Gastrocnemius medialis (tissue), 4 donors: ENCODE results near the gene COL28A1. TPM values are rescaled to one million over a fixed set of nuclear protein-coding genes. Genes with fewer than 3 reads are reported as not detected.

Experiments used
- ATAC-seq, 2 donors: fragments of 150-250 bp; one replicate each; pipeline ENCODE4 v1.9.1; 2016
- DNase-seq, 2 donors: peaks; one replicate each; pipeline ENCODE4 v3.0.0-alpha.2; 2019
- H3K27ac ChIP-seq, 4 donors: fragments of 200-600 bp; sonication (generic); 1 replicate in 1 of 4; 2 replicates in 3 of 4; pipeline ENCODE4 v1.5.1; 2016 to 2018; ENCODE audit warnings: mild to moderate bottlenecking in 2 of 4, moderate library complexity in 1 of 4
- H3K27me3 ChIP-seq, 3 donors: fragments of 200-600 bp; sonication (generic) in 2 of 3; 1 replicate in 1 of 3; 2 replicates in 2 of 3; pipeline versions ENCODE4 v1.5.1 to v1.6.0; 2016 to 2019; ENCODE audit warnings: mild to moderate bottlenecking in 1 of 3, moderate library complexity in 1 of 3
- H3K36me3 ChIP-seq, 2 donors: fragments of 200-600 bp; sonication (generic) in 1 of 2; one replicate each; pipeline ENCODE4 v1.5.1; 2017 to 2018
- H3K4me1 ChIP-seq, 2 donors: fragments of 200-600 bp; sonication (generic) in 1 of 2; one replicate each; pipeline ENCODE4 v1.5.1; 2016 to 2017; ENCODE audit warnings: mild to moderate bottlenecking in 2 of 2
- H3K4me3 ChIP-seq, 4 donors: fragments of 200-600 bp; sonication (generic) in 3 of 4; 1 replicate in 1 of 4; 2 replicates in 3 of 4; pipeline ENCODE4 v1.5.1; 2016 to 2019; ENCODE audit warnings: mild to moderate bottlenecking in 2 of 4
- H3K9me3 ChIP-seq, 3 donors: fragments of 200-600 bp; sonication (generic) in 2 of 3; 1 replicate in 1 of 3; 2 replicates in 2 of 3; pipeline ENCODE4 v1.5.1; 2016 to 2019
- POLR2A ChIP-seq, 2 donors: fragments of 450-650 bp; IDR thresholded peaks; one replicate each; pipeline ENCODE4 v1.6.1; 2017; ENCODE audit warnings: antibody characterized with exemption in 2 of 2, mild to moderate bottlenecking in 2 of 2, moderate library complexity in 2 of 2
- in situ Hi-C, 4 donors: fragments of 200-750 bp; cut with MboI; loops; one replicate each; pipeline versions ENCODE4 v1.15.0 to v1.8.0; 2017; ENCODE audit warnings: low sequenced_read_pairs in 4 of 4
- intact Hi-C: fragments of 100-400 bp; cut with DNase I; formaldehyde crosslinking; loops from one replicate; pipeline ENCODE4 v1.15.1; 2023; ENCODE audit warnings: low total_unique reads
- total RNA-seq, 4 donors: library from RNA; depleted of rRNA; stranded (reverse); fragments of >200 nt; gene quantifications; one replicate each; pipeline versions ENCODE4 v1.1.0 to v1.2.3, GENCODE V29; 2016
- TF ChIP-seq, protein P1 (sequence below), 5 experiments: fragments of 450-650 bp in 3 of 5; fragments of 200-600 bp in 2 of 5; sonication (generic) in 2 of 5; IDR thresholded peaks in 4 of 5; conservative IDR thresholded peaks in 1 of 5; 1 replicate in 4 of 5; 2 replicates in 1 of 5; pipeline ENCODE4 v1.5.1; 2016 to 2019; ENCODE audit warnings: antibody characterized with exemption in 5 of 5, mild to moderate bottlenecking in 3 of 5, moderate library complexity in 3 of 5

The COL28A1 gene
- total RNA-seq, 4 donors from 2014 or later: 0.58 to 15.2 (median 2.0) TPM

GRCh38 chr7:7329326-7329725, 206.3 kb downstream of the COL28A1 start:
- in situ Hi-C loops: no loop called here

DNA sequence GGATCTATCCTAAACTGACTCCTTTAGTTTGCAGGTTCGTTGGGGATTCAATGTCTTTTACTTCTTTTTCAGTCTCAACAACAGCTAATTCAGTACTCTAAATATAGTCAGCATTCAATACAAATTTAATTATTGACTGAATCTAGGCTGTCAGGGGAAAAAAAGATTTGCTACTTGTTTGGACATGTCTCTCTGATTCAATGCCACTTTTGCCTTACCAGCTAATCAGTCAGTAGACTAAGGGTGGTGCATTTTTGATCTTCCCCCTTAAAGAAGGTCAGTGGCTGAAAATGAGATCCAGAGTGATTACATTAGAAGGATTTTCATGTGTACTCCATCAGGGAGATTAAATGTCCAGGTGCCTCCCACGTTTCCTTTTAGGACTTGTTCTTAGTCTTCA, 208.2 kb downstream of the COL28A1 start:
- no peak overlapping the region for H3K4me3 ChIP-seq
- TF ChIP-seq POLR2A (IDR thresholded peaks at IDR 0.05): no peak
- TF ChIP-seq, protein P1, sequence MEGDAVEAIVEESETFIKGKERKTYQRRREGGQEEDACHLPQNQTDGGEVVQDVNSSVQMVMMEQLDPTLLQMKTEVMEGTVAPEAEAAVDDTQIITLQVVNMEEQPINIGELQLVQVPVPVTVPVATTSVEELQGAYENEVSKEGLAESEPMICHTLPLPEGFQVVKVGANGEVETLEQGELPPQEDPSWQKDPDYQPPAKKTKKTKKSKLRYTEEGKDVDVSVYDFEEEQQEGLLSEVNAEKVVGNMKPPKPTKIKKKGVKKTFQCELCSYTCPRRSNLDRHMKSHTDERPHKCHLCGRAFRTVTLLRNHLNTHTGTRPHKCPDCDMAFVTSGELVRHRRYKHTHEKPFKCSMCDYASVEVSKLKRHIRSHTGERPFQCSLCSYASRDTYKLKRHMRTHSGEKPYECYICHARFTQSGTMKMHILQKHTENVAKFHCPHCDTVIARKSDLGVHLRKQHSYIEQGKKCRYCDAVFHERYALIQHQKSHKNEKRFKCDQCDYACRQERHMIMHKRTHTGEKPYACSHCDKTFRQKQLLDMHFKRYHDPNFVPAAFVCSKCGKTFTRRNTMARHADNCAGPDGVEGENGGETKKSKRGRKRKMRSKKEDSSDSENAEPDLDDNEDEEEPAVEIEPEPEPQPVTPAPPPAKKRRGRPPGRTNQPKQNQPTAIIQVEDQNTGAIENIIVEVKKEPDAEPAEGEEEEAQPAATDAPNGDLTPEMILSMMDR (IDR thresholded peaks at IDR 0.05 in 4 of 5, conservative IDR thresholded peaks at IDR 0.05 in 1 of 5): no peak
- DNase-seq (no peak), ATAC-seq (no peak)
- intact Hi-C loops: no loop called here
- in situ Hi-C loops: no loop called here
- no peaks in the 10 kb centered on the region for H3K4me1 ChIP-seq
- H3K9me3 ChIP-seq: no peaks in the 10 kb centered on the region
- no peak overlapping the region for H3K27ac ChIP-seq
- H3K27me3 ChIP-seq: peaks cover 0 to 9% (median 3%) of the 10 kb centered on the region in 3 donors
- H3K36me3 ChIP-seq: no peaks in the 10 kb centered on the region

More at GRCh38 chr7:7329326-7329725, 206.3 kb downstream of the COL28A1 start:
- no peak for DNase-seq
- Histone ChIP-seq H3K4me1 (no peaks in the 10 kb centered on the region), H3K27me3 (peaks cover 0 to 9% (median 3%) of the 10 kb centered on the region in 3 donors), H3K9me3 (no peaks in the 10 kb centered on the region), H3K27ac (no peak overlapping the region), H3K4me3 (no peak overlapping the region), H3K36me3 (no peaks in the 10 kb centered on the region)
- intact Hi-C loops: no loop called here
- no peak for ATAC-seq
- no peak for TF ChIP-seq POLR2A (IDR thresholded peaks at IDR 0.05)
- TF ChIP-seq, protein P1 (IDR thresholded peaks at IDR 0.05 in 4 of 5, conservative IDR thresholded peaks at IDR 0.05 in 1 of 5): no peak

- no peak for ATAC-seq
- Histone ChIP-seq H3K9me3 (no peaks in the 10 kb centered on the region), H3K36me3 (no peaks in the 10 kb centered on the region), H3K27ac (no peak overlapping the region), H3K4me1 (peaks cover 0 to 7% of the 10 kb centered on the region in 2 donors), H3K4me3 (no peak overlapping the region), H3K27me3 (peaks cover 0 to 9% (median 0%) of the 10 kb centered on the region in 3 donors)
- intact Hi-C loops: no loop called here
- in situ Hi-C loops: no loop called here
- TF ChIP-seq, protein P1 (IDR thresholded peaks at IDR 0.05 in 4 of 5, conservative IDR thresholded peaks at IDR 0.05 in 1 of 5): no peak
- TF ChIP-seq POLR2A (IDR thresholded peaks at IDR 0.05): no peak
- DNase-seq: no peak
Measured at GRCh38 chr7:7324698-7325097, 211.0 kb downstream of the COL28A1 start.

- Histone ChIP-seq H3K4me1 (peaks cover 0 to 7% of the 10 kb centered on the region in 2 donors), H3K27ac (no peak overlapping the region), H3K27me3 (peaks cover 0 to 9% (median 0%) of the 10 kb centered on the region in 3 donors), H3K4me3 (no peak overlapping the region), H3K9me3 (no peaks in the 10 kb centered on the region), H3K36me3 (no peaks in the 10 kb centered on the region)
- no peak for ATAC-seq
- DNase-seq: no peak
- in situ Hi-C loops (no loop called here), intact Hi-C loops (no loop called here)
- TF ChIP-seq POLR2A (IDR thresholded peaks at IDR 0.05): no peak
- TF ChIP-seq, protein P1 (IDR thresholded peaks at IDR 0.05 in 4 of 5, conservative IDR thresholded peaks at IDR 0.05 in 1 of 5): no peak
Measured at GRCh38 chr7:7323921-7324320, 211.8 kb downstream of the COL28A1 start.

GRCh38 chr7:7323352-7323751, 212.3 kb downstream of the COL28A1 start:
- Histone ChIP-seq H3K27ac (no peak overlapping the region), H3K36me3 (no peaks in the 10 kb centered on the region), H3K27me3 (peaks cover 0 to 9% (median 0%) of the 10 kb centered on the region in 3 donors), H3K9me3 (no peaks in the 10 kb centered on the region), H3K4me1 (peaks cover 0 to 7% of the 10 kb centered on the region in 2 donors), H3K4me3 (no peak overlapping the region)
- DNase-seq (no peak), ATAC-seq (no peak)
- in situ Hi-C loops (no loop called here), intact Hi-C loops (no loop called here)
- TF ChIP-seq, protein P1 (IDR thresholded peaks at IDR 0.05 in 4 of 5, conservative IDR thresholded peaks at IDR 0.05 in 1 of 5): no peak
- TF ChIP-seq POLR2A (IDR thresholded peaks at IDR 0.05): no peak
